Loucy (cell line): ENCODE measurements around the gene SH3BP4.

Experiments used
- EZH2phosphoT487 ChIP-seq: fragments of 200-600 bp; IDR thresholded peaks from 2 replicates; pipeline ENCODE4 v1.6.1; 2018; ENCODE audit warnings: antibody characterized with exemption, mild to moderate bottlenecking, moderate library complexity, borderline replicate concordance
- TF ChIP-seq, protein P1 (sequence below): fragments of 200-600 bp; sonication (generic); conservative IDR thresholded peaks from 2 replicates; pipeline ENCODE4 v1.5.1; 2014; ENCODE audit warnings: mild to moderate bottlenecking, antibody characterized with exemption, low read length

DNA sequence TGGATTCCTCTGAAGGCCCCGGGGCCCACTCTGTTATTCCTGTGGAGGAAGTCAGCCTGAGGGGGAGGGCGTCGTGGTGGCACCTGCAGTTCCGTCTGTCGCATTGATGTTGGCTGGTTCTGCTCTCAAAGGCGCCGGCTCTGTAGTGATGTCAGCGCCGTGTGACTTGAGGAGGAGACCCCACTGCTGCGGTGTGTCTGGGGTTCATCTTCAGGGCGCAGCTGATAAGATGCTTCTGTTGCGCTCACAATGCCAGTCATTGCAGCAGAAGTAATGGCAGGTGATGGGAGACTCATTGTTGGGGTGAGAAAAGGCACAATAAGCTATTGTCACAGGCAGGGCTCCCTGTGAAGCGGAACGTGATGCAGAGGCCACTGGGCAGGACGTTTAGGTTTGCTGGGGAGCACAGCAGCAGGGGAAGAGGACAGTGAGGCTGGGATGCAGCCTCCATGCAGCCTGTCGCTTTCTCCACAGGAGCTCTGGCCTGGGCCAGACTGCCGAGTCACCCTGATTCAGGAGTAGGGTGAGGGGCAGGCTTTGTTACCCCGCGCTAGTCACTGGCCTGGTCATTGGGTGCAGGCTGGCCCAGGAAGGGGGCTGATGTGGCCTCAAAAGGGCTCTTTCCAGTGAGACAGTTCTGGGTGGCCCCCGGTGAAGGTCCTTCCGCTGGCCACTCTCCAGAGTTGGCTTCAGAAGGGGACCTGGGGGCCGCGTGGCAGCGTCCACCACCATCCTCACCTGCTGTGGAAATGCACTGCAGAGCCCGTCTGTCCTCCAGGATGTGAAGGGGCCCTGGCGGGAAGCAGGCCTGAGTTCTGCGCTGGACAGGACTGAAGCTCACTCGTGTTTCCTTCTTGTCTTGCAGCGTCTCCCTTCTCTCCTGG lies 42.9 kb downstream of the SH3BP4 start:
- TF ChIP-seq, protein P1, sequence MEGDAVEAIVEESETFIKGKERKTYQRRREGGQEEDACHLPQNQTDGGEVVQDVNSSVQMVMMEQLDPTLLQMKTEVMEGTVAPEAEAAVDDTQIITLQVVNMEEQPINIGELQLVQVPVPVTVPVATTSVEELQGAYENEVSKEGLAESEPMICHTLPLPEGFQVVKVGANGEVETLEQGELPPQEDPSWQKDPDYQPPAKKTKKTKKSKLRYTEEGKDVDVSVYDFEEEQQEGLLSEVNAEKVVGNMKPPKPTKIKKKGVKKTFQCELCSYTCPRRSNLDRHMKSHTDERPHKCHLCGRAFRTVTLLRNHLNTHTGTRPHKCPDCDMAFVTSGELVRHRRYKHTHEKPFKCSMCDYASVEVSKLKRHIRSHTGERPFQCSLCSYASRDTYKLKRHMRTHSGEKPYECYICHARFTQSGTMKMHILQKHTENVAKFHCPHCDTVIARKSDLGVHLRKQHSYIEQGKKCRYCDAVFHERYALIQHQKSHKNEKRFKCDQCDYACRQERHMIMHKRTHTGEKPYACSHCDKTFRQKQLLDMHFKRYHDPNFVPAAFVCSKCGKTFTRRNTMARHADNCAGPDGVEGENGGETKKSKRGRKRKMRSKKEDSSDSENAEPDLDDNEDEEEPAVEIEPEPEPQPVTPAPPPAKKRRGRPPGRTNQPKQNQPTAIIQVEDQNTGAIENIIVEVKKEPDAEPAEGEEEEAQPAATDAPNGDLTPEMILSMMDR, result no peak
- no peak for TF ChIP-seq EZH2phosphoT487
